DOHH2 (cell line): Measurements from ENCODE around the gene CHN2.

Experiments used
- H3F3A ChIP-seq: fragments of 200-600 bp; sonication (generic), shearing (Covaris generic); 2 replicates; pipeline ENCODE4 v1.6.0; 2016; ENCODE audit warnings: antibody characterized with exemption, mild to moderate bottlenecking; ENCODE audit not compliant: control insufficient read depth, insufficient read depth
- H3K27ac ChIP-seq: fragments of 200-600 bp; sonication (generic); 2 replicates; pipeline ENCODE4 v1.5.1; 2014; ENCODE audit warnings: low read depth, mild to moderate bottlenecking, low read length, moderate library complexity
- H3K27me3 ChIP-seq: fragments of 200-600 bp; sonication (generic); 2 replicates; pipeline ENCODE4 v1.6.1; 2014; ENCODE audit warnings: mild to moderate bottlenecking, low read length, mixed read lengths; ENCODE audit not compliant: control insufficient read depth
- H3K36me3 ChIP-seq: fragments of 200-600 bp; sonication (generic); 2 replicates; pipeline ENCODE4 v1.6.1; 2014; ENCODE audit warnings: mild to moderate bottlenecking, low read length, moderate library complexity, mixed read lengths; ENCODE audit not compliant: control insufficient read depth
- H3K4me1 ChIP-seq: fragments of 200-600 bp; sonication (generic); 2 replicates; pipeline ENCODE4 v1.6.1; 2014; ENCODE audit warnings: mild to moderate bottlenecking, low read length, mixed read lengths; ENCODE audit not compliant: control insufficient read depth
- H3K4me2 ChIP-seq: fragments of 200-600 bp; sonication (generic); 2 replicates; pipeline ENCODE4 v1.6.0; 2014; ENCODE audit warnings: mild to moderate bottlenecking, low read length, moderate library complexity
- H3K4me3 ChIP-seq: fragments of 200-600 bp; sonication (generic); 2 replicates; pipeline ENCODE4 v1.5.1; 2014; ENCODE audit warnings: mild to moderate bottlenecking, low read length, mixed read lengths
- H3K79me2 ChIP-seq: fragments of 200-600 bp; sonication (generic); 2 replicates; pipeline ENCODE4 v1.6.1; 2014; ENCODE audit warnings: mild to moderate bottlenecking, low read length, mixed read lengths; ENCODE audit not compliant: control insufficient read depth
- H3K9me2 ChIP-seq: fragments of 200-600 bp; sonication (generic); replicated peaks from 2 replicates; pipeline ENCODE4 v1.6.1; 2014; ENCODE audit warnings: mild to moderate bottlenecking, low read length, mixed read lengths; ENCODE audit not compliant: control insufficient read depth
- H3K9me3 ChIP-seq: fragments of 200-600 bp; sonication (generic); 2 replicates; pipeline ENCODE4 v1.6.1; 2014; ENCODE audit warnings: antibody characterized with exemption, low read length, mixed read lengths; ENCODE audit not compliant: control insufficient read depth, insufficient read depth
- H4K20me1 ChIP-seq: fragments of 200-600 bp; sonication (generic); 2 replicates; pipeline ENCODE4 v1.6.0; 2014; ENCODE audit warnings: low read depth, mild to moderate bottlenecking, antibody characterized with exemption, low read length, moderate library complexity; ENCODE audit not compliant: control insufficient read depth, insufficient read depth
- CTCF ChIP-seq: fragments of 200-600 bp; sonication (generic); IDR thresholded peaks from one replicate; pipeline ENCODE4 v1.5.1; 2014; ENCODE audit warnings: antibody characterized with exemption, mild to moderate bottlenecking, low read depth, low read length; ENCODE audit not compliant: poor library complexity, severe bottlenecking
- EZH2phosphoT487 ChIP-seq: fragments of 200-600 bp; sonication (generic); IDR thresholded peaks from 2 replicates; pipeline ENCODE4 v1.6.1; 2017; ENCODE audit warnings: borderline replicate concordance, mild to moderate bottlenecking, antibody characterized with exemption, low read length, moderate library complexity, mixed read lengths

The CHN2 gene

GRCh38 chr7:29315122-29315891, 120.7 kb downstream of the CHN2 start:
- H3K4me3 ChIP-seq = no peak overlapping the region
- no peaks in the 10 kb centered on the region for H3K79me2 ChIP-seq
- H3K36me3 ChIP-seq = no peaks in the 10 kb centered on the region
- TF ChIP-seq CTCF = no peak
- H3K4me1 ChIP-seq = no peaks in the 10 kb centered on the region
- H3K9me3 ChIP-seq = no peaks in the 10 kb centered on the region
- H3K9me2 ChIP-seq = no peaks in the 10 kb centered on the region
- no peak overlapping the region for H3K4me2 ChIP-seq
- no peaks in the 10 kb centered on the region for H3K27me3 ChIP-seq
- H3K27ac ChIP-seq = no peak overlapping the region
- H4K20me1 ChIP-seq = no peaks in the 10 kb centered on the region
- no peaks in the 10 kb centered on the region for H3F3A ChIP-seq

GRCh38 chr7:29315892-29316270, 121.3 kb downstream of the CHN2 start:
- no peak overlapping the region for H3K4me3 ChIP-seq
- no peaks in the 10 kb centered on the region for H3K27me3 ChIP-seq
- no peaks in the 10 kb centered on the region for H3K36me3 ChIP-seq
- TF ChIP-seq EZH2phosphoT487 (no peak), CTCF (no peak)
- H3F3A ChIP-seq = no peaks in the 10 kb centered on the region
- H4K20me1 ChIP-seq = no peaks in the 10 kb centered on the region
- H3K27ac ChIP-seq = no peak overlapping the region
- H3K4me1 ChIP-seq = no peaks in the 10 kb centered on the region
- no peak overlapping the region for H3K4me2 ChIP-seq
- no peaks in the 10 kb centered on the region for H3K9me3 ChIP-seq
- H3K9me2 ChIP-seq = no peaks in the 10 kb centered on the region
- H3K79me2 ChIP-seq = no peaks in the 10 kb centered on the region

GRCh38 chr7:29316926-29317325, 122.4 kb downstream of the CHN2 start:
- TF ChIP-seq EZH2phosphoT487 (no peak), CTCF (no peak)

More at GRCh38 chr7:29316926-29317325, 122.4 kb downstream of the CHN2 start:
- Histone ChIP-seq H3K27ac (no peak overlapping the region), H3K79me2 (no peaks in the 10 kb centered on the region), H3K4me1 (no peaks in the 10 kb centered on the region), H3K27me3 (no peaks in the 10 kb centered on the region), H3K36me3 (no peaks in the 10 kb centered on the region), H3K4me2 (no peak overlapping the region), H4K20me1 (no peaks in the 10 kb centered on the region), H3K9me2 (no peaks in the 10 kb centered on the region), H3K4me3 (no peak overlapping the region), H3F3A (no peaks in the 10 kb centered on the region), H3K9me3 (no peaks in the 10 kb centered on the region)
